CD4-positive, alpha-beta T cell (primary cell): ENCODE results near the gene C22orf31. TPM values are rescaled to one million over a fixed set of nuclear protein-coding genes. Genes with fewer than 3 reads are reported as not detected.

ENCODE experiments used
- ATAC-seq: fragments of 200-7000 bp; cut with Tn5 transposase; one replicate; pipeline ENCODE4 v1.10.0; 2022; ENCODE audit warnings: mild to moderate bottlenecking; ENCODE audit not compliant: poor library complexity
- CTCF ChIA-PET: fragments of 350-600 bp; sonication (Branson Sonifier 250); formaldehyde crosslinking; loops from one replicate; lab custom pipeline; 2021; ENCODE audit warnings: antibody characterized with exemption, inconsistent platforms; lab: Charles Lee
- POLR2A ChIA-PET: fragments of 350-600 bp; sonication (Branson Sonifier 250); formaldehyde crosslinking; loops from one replicate; lab custom pipeline; 2021; ENCODE audit warnings: antibody characterized with exemption, inconsistent platforms; lab: Charles Lee
- DNase-seq, 14 experiments: peaks; one replicate each; pipeline ENCODE4 v3.0.0-alpha.2; 2013 to 2020; ENCODE audit warnings: mixed read lengths in 2 of 14
- H3K27ac ChIP-seq, 2 donors: one replicate each; pipeline versions ENCODE4 v1.5.1 to v1.7.0; 2013; ENCODE audit warnings: low read length in 2 of 2, low read depth in 1 of 2, mild to moderate bottlenecking in 1 of 2
- H3K27me3 ChIP-seq, 2 experiments: 1 replicate in 1 of 2; 2 replicates in 1 of 2; pipeline versions ENCODE4 v1.6.1 to v1.7.0; 2013; ENCODE audit warnings: low read length in 2 of 2, control low read depth in 1 of 2, mild to moderate bottlenecking in 1 of 2, moderate library complexity in 1 of 2; ENCODE audit not compliant: insufficient read depth in 2 of 2, control insufficient read depth in 1 of 2
- H3K36me3 ChIP-seq: one replicate; pipeline ENCODE4 v1.6.1; 2013; ENCODE audit warnings: low read length, control low read depth; ENCODE audit not compliant: insufficient read depth
- H3K4me1 ChIP-seq: one replicate; pipeline ENCODE4 v1.6.1; 2013; ENCODE audit warnings: low read length, control low read depth; ENCODE audit not compliant: insufficient read depth
- H3K4me3 ChIP-seq: one replicate; pipeline ENCODE4 v1.5.1; 2013; ENCODE audit warnings: mild to moderate bottlenecking, low read length, moderate library complexity
- H3K9me3 ChIP-seq, 2 experiments: 1 replicate in 1 of 2; 2 replicates in 1 of 2; pipeline versions ENCODE4 v1.6.1 to v1.7.0; 2013; ENCODE audit warnings: low read length in 2 of 2, mild to moderate bottlenecking in 2 of 2, control low read depth in 1 of 2, moderate library complexity in 1 of 2; ENCODE audit not compliant: control insufficient read depth in 1 of 2, insufficient read depth in 1 of 2
- H3K27ac Mint-ChIP-seq: one replicate; pipeline ENCODE4 v1.8.0; 2020; ENCODE audit warnings: mixed read lengths
- H3K27me3 Mint-ChIP-seq: one replicate; pipeline ENCODE4 v1.8.0; 2021; ENCODE audit warnings: mixed read lengths
- H3K36me3 Mint-ChIP-seq: one replicate; pipeline ENCODE4 v1.8.0; 2021; ENCODE audit warnings: low read depth, mixed read lengths
- H3K4me1 Mint-ChIP-seq: one replicate; pipeline ENCODE4 v1.8.0; 2021; ENCODE audit warnings: low read depth, mixed read lengths
- H3K4me3 Mint-ChIP-seq: one replicate; pipeline ENCODE4 v1.8.0; 2020; ENCODE audit warnings: mild to moderate bottlenecking, mixed read lengths
- H3K9me3 Mint-ChIP-seq: one replicate; pipeline ENCODE4 v1.8.0; 2020; ENCODE audit warnings: mixed read lengths
- CTCF ChIP-seq: fragments of 200-600 bp; IDR thresholded peaks from one replicate; pipeline ENCODE4 v1.8.0; 2022; ENCODE audit warnings: antibody characterized with exemption, mild to moderate bottlenecking
- intact Hi-C, 2 experiments: fragments of 100-400 bp; cut with DNase I in 1 of 2; cut with micrococcal nuclease in 1 of 2; formaldehyde crosslinking; loops; one replicate each; pipeline versions ENCODE4 v1.15.1 to v1.9.0; 2023 to 2025; cut with DNase I, micrococcal nuclease
- total RNA-seq, 174 experiments: library from RNA in 2 of 174; stranded (reverse) in 2 of 174; gene quantifications; one replicate each; pipeline ENCODE4 v1.2.3 and lab custom pipeline; 2021 to 2026

C22orf31 gene
- total RNA-seq, 2 experiments from 2014 or later, result not detected

- H3K4me1 Mint-ChIP-seq, result peaks cover 13% of the 10 kb centered on the region
- no peaks in the 10 kb centered on the region for H3K36me3 Mint-ChIP-seq
- POLR2A ChIA-PET, result no interaction called here
- Histone ChIP-seq H3K9me3 (no peaks in the 10 kb centered on the region), H3K36me3 (no peaks in the 10 kb centered on the region), H3K27ac (no peak overlapping the region), H3K27me3 (peaks cover 0 to under 1% of the 10 kb centered on the region in 2 experiments), H3K4me1 (peaks cover 4% of the 10 kb centered on the region), H3K4me3 (no peak overlapping the region)
- no peak for ATAC-seq
- no peaks in the 10 kb centered on the region for H3K9me3 Mint-ChIP-seq
- H3K27ac Mint-ChIP-seq, result no peak overlapping the region
- H3K4me3 Mint-ChIP-seq, result no peak overlapping the region
- CTCF ChIA-PET, result no interaction called here
- peaks cover 49% of the 10 kb centered on the region for H3K27me3 Mint-ChIP-seq
- TF ChIP-seq CTCF, result no peak
- no peak for DNase-seq
- intact Hi-C loops, result no loop called here
Measured at GRCh38 chr22:29065468-29066190, 4.0 kb upstream of the C22orf31 start.

- H3K4me1 Mint-ChIP-seq, result peaks cover 12% of the 10 kb centered on the region
- ATAC-seq, result no peak
- peaks cover 47% of the 10 kb centered on the region for H3K27me3 Mint-ChIP-seq
Measured at GRCh38 chr22:29062286-29062821, 723 bp upstream of the C22orf31 start.

GRCh38 chr22:29060931-29061330, 700 bp downstream of the C22orf31 start:
- ChIA-PET POLR2A (no interaction called here), CTCF (no interaction called here)
- Histone ChIP-seq H3K4me1 (peaks cover 4% of the 10 kb centered on the region), H3K27me3 (no peaks in the 10 kb centered on the region), H3K36me3 (no peaks in the 10 kb centered on the region), H3K4me3 (no peak overlapping the region), H3K27ac (no peak overlapping the region), H3K9me3 (no peaks in the 10 kb centered on the region)
- no peak overlapping the region for H3K4me3 Mint-ChIP-seq
- TF ChIP-seq CTCF, result no peak
- no peak overlapping the region for H3K27ac Mint-ChIP-seq
- H3K27me3 Mint-ChIP-seq, result peaks cover 47% of the 10 kb centered on the region
- intact Hi-C loops, result no loop called here
- no peaks in the 10 kb centered on the region for H3K36me3 Mint-ChIP-seq
- no peak for DNase-seq
- H3K4me1 Mint-ChIP-seq, result peaks cover 9% of the 10 kb centered on the region
- no peak for ATAC-seq
- no peaks in the 10 kb centered on the region for H3K9me3 Mint-ChIP-seq

More at GRCh38 chr22:29062286-29062821, 723 bp upstream of the C22orf31 start:
- Mint-ChIP-seq H3K9me3 (no peaks in the 10 kb centered on the region), H3K36me3 (no peaks in the 10 kb centered on the region), H3K27ac (no peak overlapping the region), H3K4me3 (no peak overlapping the region)
- no peak overlapping the region for H3K4me3 ChIP-seq
- CTCF ChIA-PET, result no interaction called here
- no peaks in the 10 kb centered on the region for H3K36me3 ChIP-seq
- H3K9me3 ChIP-seq, result no peaks in the 10 kb centered on the region
- peaks cover 4% of the 10 kb centered on the region for H3K4me1 ChIP-seq
- H3K27ac ChIP-seq, result no peak overlapping the region
- DNase-seq, result no peak
- POLR2A ChIA-PET, result no interaction called here
- intact Hi-C loops, result no loop called here
- no peak for TF ChIP-seq CTCF
- no peaks in the 10 kb centered on the region for H3K27me3 ChIP-seq
